Calu3 (cell line): Measurements from ENCODE around the gene SH3RF3. TPM values are rescaled to one million over a fixed set of nuclear protein-coding genes. Genes with fewer than 3 reads are reported as not detected.

ENCODE experiments used
- BruUV-seq: library from RNA; stranded (reverse); fragments of 400-500 nt; replicated peaks from 2 replicates; lab custom pipeline; 2021; lab: Mats Ljungman, UMichigan
- CTCF ChIA-PET: fragments of 300-600 bp; sonication (Branson Sonifier 250); formaldehyde crosslinking; loops from one replicate; lab custom pipeline; 2022; ENCODE audit warnings: antibody characterized with exemption; lab: Charles Lee
- DNase-seq: peaks from one replicate; pipeline ENCODE4 v3.0.0; 2022
- H3K27ac Mint-ChIP-seq: one replicate; pipeline ENCODE4 v1.8.0; 2022; ENCODE audit warnings: mixed read lengths; ENCODE audit not compliant: unreplicated experiment
- H3K27me3 Mint-ChIP-seq: one replicate; pipeline ENCODE4 v1.8.0; 2022; ENCODE audit warnings: mixed read lengths; ENCODE audit not compliant: unreplicated experiment
- H3K36me3 Mint-ChIP-seq: one replicate; pipeline ENCODE4 v1.8.0; 2022; ENCODE audit warnings: mild to moderate bottlenecking, moderate library complexity, mixed read lengths; ENCODE audit not compliant: insufficient read depth, unreplicated experiment
- H3K4me1 Mint-ChIP-seq: one replicate; pipeline ENCODE4 v1.8.0; 2022; ENCODE audit warnings: mild to moderate bottlenecking, low read depth, mixed read lengths; ENCODE audit not compliant: unreplicated experiment
- H3K4me3 Mint-ChIP-seq: one replicate; pipeline ENCODE4 v1.8.0; 2022; ENCODE audit warnings: mild to moderate bottlenecking, low read depth, moderate library complexity, mixed read lengths; ENCODE audit not compliant: unreplicated experiment
- H3K9me3 Mint-ChIP-seq: one replicate; pipeline ENCODE4 v1.8.0; 2022; ENCODE audit warnings: low read depth, mixed read lengths; ENCODE audit not compliant: unreplicated experiment
- CTCF ChIP-seq: fragments of 200-600 bp; IDR thresholded peaks from one replicate; pipeline ENCODE4 v1.8.0; 2022; ENCODE audit warnings: antibody characterized with exemption; ENCODE audit not compliant: unreplicated experiment
- intact Hi-C: fragments of 100-400 bp; cut with micrococcal nuclease; formaldehyde crosslinking; loops from one replicate; pipeline ENCODE4 v1.10.0; 2022; ENCODE audit not compliant: unreplicated experiment
- total RNA-seq: library from RNA; stranded (reverse); gene quantifications from 2 replicates; pipeline ENCODE4 v1.2.3, GENCODE V29; 2022

The SH3RF3 gene
- total RNA-seq, 1 experiment from 2014 or later = 0.17 TPM

GRCh38 chr2:109403841-109404201, 274.8 kb downstream of the SH3RF3 start:
- DNase-seq = no peak
- no peaks in the 10 kb centered on the region for H3K36me3 Mint-ChIP-seq
- no peaks in the 10 kb centered on the region for H3K4me1 Mint-ChIP-seq
- peaks cover 90% of the 10 kb centered on the region for H3K27me3 Mint-ChIP-seq
- no peaks in the 10 kb centered on the region for H3K9me3 Mint-ChIP-seq
- intact Hi-C loops = no loop called here
- BruUV-seq = no TSS peak
- CTCF ChIA-PET = no interaction called here
- TF ChIP-seq CTCF = no peak
- H3K27ac Mint-ChIP-seq = no peak overlapping the region
- H3K4me3 Mint-ChIP-seq = no peak overlapping the region

GRCh38 chr2:109404681-109405080, 275.7 kb downstream of the SH3RF3 start:
- BruUV-seq = no TSS peak
- H3K9me3 Mint-ChIP-seq = no peaks in the 10 kb centered on the region
- intact Hi-C loops = no loop called here
- H3K27me3 Mint-ChIP-seq = peaks cover 91% of the 10 kb centered on the region
- no peak for TF ChIP-seq CTCF
- no peak overlapping the region for H3K27ac Mint-ChIP-seq
- CTCF ChIA-PET = no interaction called here
- DNase-seq = no peak
- no peak overlapping the region for H3K4me3 Mint-ChIP-seq
- no peaks in the 10 kb centered on the region for H3K4me1 Mint-ChIP-seq
- no peaks in the 10 kb centered on the region for H3K36me3 Mint-ChIP-seq

- intact Hi-C loops = no loop called here
- no peak for DNase-seq
- BruUV-seq = no TSS peak
- no peak for TF ChIP-seq CTCF
- Mint-ChIP-seq H3K27me3 (peaks cover 91% of the 10 kb centered on the region), H3K36me3 (no peaks in the 10 kb centered on the region), H3K4me3 (no peak overlapping the region), H3K27ac (no peak overlapping the region), H3K4me1 (no peaks in the 10 kb centered on the region), H3K9me3 (no peaks in the 10 kb centered on the region)
- CTCF ChIA-PET = no interaction called here
Measured at GRCh38 chr2:109405873-109406272, 276.9 kb downstream of the SH3RF3 start.

- no peak overlapping the region for H3K4me3 Mint-ChIP-seq
Measured at GRCh38 chr2:109406301-109406700, 277.3 kb downstream of the SH3RF3 start.

More at GRCh38 chr2:109406301-109406700, 277.3 kb downstream of the SH3RF3 start:
- CTCF ChIA-PET = no interaction called here
- TF ChIP-seq CTCF = no peak
- no peak for DNase-seq
- no peaks in the 10 kb centered on the region for H3K9me3 Mint-ChIP-seq
- peaks cover 91% of the 10 kb centered on the region for H3K27me3 Mint-ChIP-seq
- no TSS peak for BruUV-seq
- intact Hi-C loops = no loop called here
- no peaks in the 10 kb centered on the region for H3K4me1 Mint-ChIP-seq
- no peaks in the 10 kb centered on the region for H3K36me3 Mint-ChIP-seq
- no peak overlapping the region for H3K27ac Mint-ChIP-seq
